Astrocyte (in vitro differentiated cells and primary cell): Measurements from ENCODE around the gene TGIF1. TPM values are rescaled to one million over a fixed set of nuclear protein-coding genes. Genes with fewer than 3 reads are reported as not detected.

Source experiments
- DNase-seq: peaks from one replicate; pipeline ENCODE4 v3.0.0-alpha.2; 2010; ENCODE audit warnings: low read depth
- FAIRE-seq: peaks from 2 replicates; lab custom pipeline; 2011; peaks lifted over from hg19 to GRCh38; lab: Jason Lieb, UNC
- H2AFZ ChIP-seq: 2 replicates; pipeline ENCODE4 v1.6.0; 2012; ENCODE audit warnings: low read depth, low read length, inconsistent platforms
- H3K27ac ChIP-seq: 2 replicates; pipeline ENCODE4 v1.5.1; 2011; ENCODE audit warnings: low read depth, low read length, inconsistent platforms
- H3K27me3 ChIP-seq: 2 replicates; pipeline ENCODE4 v1.6.0; 2011; ENCODE audit warnings: low read length, inconsistent platforms; ENCODE audit not compliant: insufficient read depth
- H3K36me3 ChIP-seq: 2 replicates; pipeline ENCODE4 v1.5.1; 2011; ENCODE audit warnings: low read length, inconsistent platforms; ENCODE audit not compliant: insufficient read depth
- H3K4me1 ChIP-seq: 2 replicates; pipeline ENCODE4 v1.5.1; 2011; ENCODE audit warnings: low read length, inconsistent platforms; ENCODE audit not compliant: insufficient read depth
- H3K4me2 ChIP-seq: 2 replicates; pipeline ENCODE4 v1.6.0; 2012; ENCODE audit warnings: low read length, inconsistent platforms
- H3K4me3 ChIP-seq: 2 replicates; pipeline ENCODE4 v1.5.1; 2011; ENCODE audit warnings: low read depth, mild to moderate bottlenecking, low read length, inconsistent platforms; ENCODE audit not compliant: insufficient read depth
- H3K79me2 ChIP-seq: 2 replicates; pipeline ENCODE4 v1.6.0; 2012; ENCODE audit warnings: mild to moderate bottlenecking, low read length, inconsistent platforms; ENCODE audit not compliant: insufficient read depth
- H3K9ac ChIP-seq: 2 replicates; pipeline ENCODE4 v1.6.0; 2012; ENCODE audit warnings: mild to moderate bottlenecking, low read length, inconsistent platforms
- H3K9me3 ChIP-seq: 2 replicates; pipeline ENCODE4 v1.5.1; 2012; ENCODE audit warnings: low read depth, mild to moderate bottlenecking, low read length, inconsistent platforms; ENCODE audit not compliant: insufficient read depth
- H4K20me1 ChIP-seq: 2 replicates; pipeline ENCODE4 v1.6.0; 2012; ENCODE audit warnings: low read length, inconsistent platforms; ENCODE audit not compliant: insufficient read depth
- H3K27ac Mint-ChIP-seq: one replicate; pipeline ENCODE4 v1.8.0; 2021; ENCODE audit warnings: mild to moderate bottlenecking, mixed read lengths; ENCODE audit not compliant: unreplicated experiment
- H3K27me3 Mint-ChIP-seq: one replicate; pipeline ENCODE4 v1.8.0; 2021; ENCODE audit warnings: low read depth, mixed read lengths; ENCODE audit not compliant: unreplicated experiment
- H3K36me3 Mint-ChIP-seq: one replicate; pipeline ENCODE4 v1.8.0; 2021; ENCODE audit warnings: low read depth, mixed read lengths; ENCODE audit not compliant: unreplicated experiment
- H3K4me1 Mint-ChIP-seq: one replicate; pipeline ENCODE4 v1.8.0; 2021; ENCODE audit warnings: low read depth, mixed read lengths; ENCODE audit not compliant: unreplicated experiment
- H3K4me3 Mint-ChIP-seq: one replicate; pipeline ENCODE4 v1.8.0; 2021; ENCODE audit warnings: mild to moderate bottlenecking, moderate library complexity, mixed read lengths; ENCODE audit not compliant: unreplicated experiment
- H3K9me3 Mint-ChIP-seq: one replicate; pipeline ENCODE4 v1.8.0; 2021; ENCODE audit warnings: mild to moderate bottlenecking, mixed read lengths; ENCODE audit not compliant: unreplicated experiment
- EZH2 ChIP-seq: IDR thresholded peaks from 2 replicates; pipeline ENCODE4 v1.6.1; 2012; ENCODE audit warnings: mild to moderate bottlenecking, low read length, inconsistent platforms; ENCODE audit not compliant: insufficient read depth
- total RNA-seq: library from RNA; stranded (reverse); gene quantifications from 2 replicates; pipeline ENCODE4 v1.2.1, GENCODE V29; 2021
- TF ChIP-seq, protein P1 (sequence below): IDR thresholded peaks from 2 replicates; pipeline ENCODE4 v1.5.1; 2011; ENCODE audit warnings: low read depth, mild to moderate bottlenecking, inconsistent platforms, low read length, moderate library complexity; ENCODE audit not compliant: insufficient read depth

The TGIF1 gene
- total RNA-seq, 1 donor from 2014 or later: 128 TPM

DNA sequence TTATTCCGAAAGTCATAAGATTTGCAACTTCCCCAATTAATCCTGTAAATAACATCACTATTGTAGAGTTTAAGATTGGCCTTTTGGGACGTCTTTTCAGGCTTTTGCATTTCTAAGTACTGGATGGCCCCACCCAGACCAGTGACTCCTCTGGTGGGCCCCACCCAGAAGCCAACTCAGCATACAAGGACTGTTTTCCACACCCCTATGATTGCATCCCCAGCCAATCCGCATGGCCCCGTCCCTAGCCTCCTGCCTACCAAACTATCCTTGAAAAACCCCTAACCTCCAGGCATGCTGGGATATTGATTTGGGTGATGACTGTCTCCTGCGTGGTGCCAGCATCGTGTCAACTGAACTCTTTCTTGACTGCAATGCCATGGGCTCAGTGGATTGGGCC is 24.5 kb upstream of the TGIF1 start:
- no peaks in the 10 kb centered on the region for H3K36me3 ChIP-seq
- FAIRE-seq (no peak), DNase-seq (no peak)
- H3K9ac ChIP-seq: no peak overlapping the region
- H3K4me1 ChIP-seq: no peaks in the 10 kb centered on the region
- H3K9me3 Mint-ChIP-seq: no peaks in the 10 kb centered on the region
- H3K27me3 ChIP-seq: no peaks in the 10 kb centered on the region
- H2AFZ ChIP-seq: no peak overlapping the region
- H4K20me1 ChIP-seq: no peaks in the 10 kb centered on the region
- H3K4me1 Mint-ChIP-seq: no peaks in the 10 kb centered on the region
- TF ChIP-seq, protein P1, sequence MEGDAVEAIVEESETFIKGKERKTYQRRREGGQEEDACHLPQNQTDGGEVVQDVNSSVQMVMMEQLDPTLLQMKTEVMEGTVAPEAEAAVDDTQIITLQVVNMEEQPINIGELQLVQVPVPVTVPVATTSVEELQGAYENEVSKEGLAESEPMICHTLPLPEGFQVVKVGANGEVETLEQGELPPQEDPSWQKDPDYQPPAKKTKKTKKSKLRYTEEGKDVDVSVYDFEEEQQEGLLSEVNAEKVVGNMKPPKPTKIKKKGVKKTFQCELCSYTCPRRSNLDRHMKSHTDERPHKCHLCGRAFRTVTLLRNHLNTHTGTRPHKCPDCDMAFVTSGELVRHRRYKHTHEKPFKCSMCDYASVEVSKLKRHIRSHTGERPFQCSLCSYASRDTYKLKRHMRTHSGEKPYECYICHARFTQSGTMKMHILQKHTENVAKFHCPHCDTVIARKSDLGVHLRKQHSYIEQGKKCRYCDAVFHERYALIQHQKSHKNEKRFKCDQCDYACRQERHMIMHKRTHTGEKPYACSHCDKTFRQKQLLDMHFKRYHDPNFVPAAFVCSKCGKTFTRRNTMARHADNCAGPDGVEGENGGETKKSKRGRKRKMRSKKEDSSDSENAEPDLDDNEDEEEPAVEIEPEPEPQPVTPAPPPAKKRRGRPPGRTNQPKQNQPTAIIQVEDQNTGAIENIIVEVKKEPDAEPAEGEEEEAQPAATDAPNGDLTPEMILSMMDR: no peak
- H3K27ac ChIP-seq: no peak overlapping the region
- H3K4me3 Mint-ChIP-seq: no peak overlapping the region
- no peaks in the 10 kb centered on the region for H3K79me2 ChIP-seq
- H3K36me3 Mint-ChIP-seq: no peaks in the 10 kb centered on the region
- H3K4me3 ChIP-seq: no peak overlapping the region
- H3K27ac Mint-ChIP-seq: no peak overlapping the region
- H3K27me3 Mint-ChIP-seq: no peaks in the 10 kb centered on the region
- no peaks in the 10 kb centered on the region for H3K9me3 ChIP-seq
- no peak overlapping the region for H3K4me2 ChIP-seq

DNA sequence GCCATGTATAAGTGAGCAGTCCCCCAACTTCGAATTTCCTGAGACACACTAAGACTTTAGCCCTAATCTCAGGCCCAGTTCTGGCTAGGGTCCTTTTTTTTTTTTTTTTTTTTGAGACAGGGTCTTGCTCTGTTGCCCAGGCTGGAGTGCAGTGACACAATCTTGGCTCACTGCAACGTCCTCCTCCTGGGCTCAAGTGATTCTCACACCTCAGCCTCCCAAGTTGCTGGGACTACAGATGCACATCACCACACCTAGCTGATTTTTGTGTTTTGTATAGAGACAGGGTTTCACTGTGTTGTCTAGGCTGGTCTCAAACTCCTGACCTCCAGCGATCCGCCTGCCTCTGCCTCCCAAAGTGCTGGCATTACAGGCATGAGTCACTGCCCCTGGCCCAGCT is 23.9 kb upstream of the TGIF1 start:
- H3K4me3 ChIP-seq: no peak overlapping the region
- no peaks in the 10 kb centered on the region for H3K4me1 ChIP-seq
- no peak overlapping the region for H3K27ac Mint-ChIP-seq
- H3K4me1 Mint-ChIP-seq: no peaks in the 10 kb centered on the region
- no peak overlapping the region for H3K27ac ChIP-seq
- H3K27me3 Mint-ChIP-seq: no peaks in the 10 kb centered on the region
- H3K4me3 Mint-ChIP-seq: no peak overlapping the region
- H4K20me1 ChIP-seq: no peaks in the 10 kb centered on the region
- TF ChIP-seq, protein P1: no peak
- no peak for TF ChIP-seq EZH2
- H3K79me2 ChIP-seq: no peaks in the 10 kb centered on the region
- no peak overlapping the region for H2AFZ ChIP-seq
- H3K36me3 Mint-ChIP-seq: no peaks in the 10 kb centered on the region
- no peaks in the 10 kb centered on the region for H3K36me3 ChIP-seq
- no peak for FAIRE-seq
- no peaks in the 10 kb centered on the region for H3K9me3 Mint-ChIP-seq
- no peak overlapping the region for H3K4me2 ChIP-seq
- no peak overlapping the region for H3K9ac ChIP-seq
- H3K27me3 ChIP-seq: no peaks in the 10 kb centered on the region
- no peak for DNase-seq
- H3K9me3 ChIP-seq: no peaks in the 10 kb centered on the region

DNA sequence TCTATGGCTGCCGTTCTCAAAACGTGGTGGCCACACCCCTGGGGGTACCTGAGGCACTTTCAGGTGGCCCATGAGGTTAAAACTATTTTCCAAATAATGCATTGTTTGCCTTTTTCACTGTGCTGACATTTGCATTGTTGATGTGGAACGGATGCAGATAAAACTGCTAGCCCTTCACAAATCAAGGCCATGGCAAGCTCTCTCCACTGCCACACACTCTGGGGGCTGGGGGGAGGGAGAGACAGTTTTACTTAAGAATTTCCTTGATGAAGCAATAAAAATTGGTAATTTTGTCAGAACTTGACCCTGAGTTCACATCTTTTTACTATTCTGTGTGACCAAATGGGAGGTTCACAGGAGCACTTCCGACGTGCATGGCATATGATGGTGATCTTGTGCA is 22.0 kb upstream of the TGIF1 start:
- TF ChIP-seq, protein P1: no peak
- no peak for TF ChIP-seq EZH2
- H3K36me3 ChIP-seq: no peaks in the 10 kb centered on the region
- Mint-ChIP-seq H3K36me3 (no peaks in the 10 kb centered on the region), H3K27ac (no peak overlapping the region), H3K9me3 (no peaks in the 10 kb centered on the region), H3K4me1 (no peaks in the 10 kb centered on the region), H3K27me3 (no peaks in the 10 kb centered on the region), H3K4me3 (no peak overlapping the region)
- no peak overlapping the region for H3K4me3 ChIP-seq
- H3K79me2 ChIP-seq: no peaks in the 10 kb centered on the region
- no peak overlapping the region for H2AFZ ChIP-seq
- H3K27me3 ChIP-seq: no peaks in the 10 kb centered on the region
- no peak for FAIRE-seq
- no peaks in the 10 kb centered on the region for H3K4me1 ChIP-seq
- H3K9ac ChIP-seq: no peak overlapping the region
- H3K4me2 ChIP-seq: no peak overlapping the region
- H3K9me3 ChIP-seq: no peaks in the 10 kb centered on the region
- DNase-seq: no peak
- H3K27ac ChIP-seq: no peak overlapping the region
- H4K20me1 ChIP-seq: no peaks in the 10 kb centered on the region
